SK-N-SH treated with all-trans-retinoic acid at 6 μM for 48 hours (cell line): ENCODE data around the gene PACSIN2.

Experiments used
- BACH2 ChIP-seq: fragments of 250-450 bp; sonication (Bioruptor Pico); IDR thresholded peaks from 2 replicates; pipeline ENCODE4 v1.9.0; 2021; ENCODE audit warnings: mild to moderate bottlenecking, borderline replicate concordance
- CSDC2 ChIP-seq: fragments of 250-450 bp; sonication (Bioruptor Pico); IDR thresholded peaks from 2 replicates; pipeline ENCODE4 v1.5.0; 2020; ENCODE audit warnings: mild to moderate bottlenecking, moderate library complexity
- GLIS3 ChIP-seq: fragments of 250-450 bp; sonication (Bioruptor Pico); IDR thresholded peaks from 2 replicates; pipeline ENCODE4 v1.5.0; 2020; ENCODE audit warnings: mild to moderate bottlenecking, moderate library complexity
- RARB ChIP-seq: fragments of 250-450 bp; sonication (Bioruptor Pico); IDR thresholded peaks from 2 replicates; pipeline ENCODE4 v1.8.0; 2021; ENCODE audit warnings: mild to moderate bottlenecking, moderate library complexity
- SNAI2 ChIP-seq: fragments of 250-450 bp; sonication (Bioruptor Pico); IDR thresholded peaks from 2 replicates; pipeline ENCODE4 v1.5.0; 2020; ENCODE audit warnings: mild to moderate bottlenecking, moderate library complexity
- TOX ChIP-seq: fragments of 250-450 bp; sonication (Bioruptor Pico); IDR thresholded peaks from 2 replicates; pipeline ENCODE4 v1.8.0; 2021; ENCODE audit warnings: mild to moderate bottlenecking, moderate library complexity, borderline replicate concordance
- ZFP30 ChIP-seq: fragments of 450-650 bp; formaldehyde crosslinking; IDR thresholded peaks from 2 replicates; pipeline ENCODE4 v1.5.0; 2022; ENCODE audit warnings: mild to moderate bottlenecking, moderate library complexity
- ZNF565 ChIP-seq: fragments of 450-650 bp; formaldehyde crosslinking; conservative IDR thresholded peaks from 2 replicates; pipeline ENCODE4 v1.5.0; 2020; ENCODE audit warnings: low read depth, mild to moderate bottlenecking, moderate library complexity
- TF ChIP-seq, protein P1 (sequence below): fragments of 250-450 bp; sonication (Bioruptor Pico); IDR thresholded peaks from 2 replicates; pipeline ENCODE4 v1.8.0; 2020; ENCODE audit warnings: mild to moderate bottlenecking, moderate library complexity, borderline replicate concordance
- TF ChIP-seq, protein P2 (sequence below): fragments of 250-450 bp; sonication (Bioruptor Pico); IDR thresholded peaks from 2 replicates; pipeline ENCODE4 v1.5.1; 2020; ENCODE audit warnings: low read depth, mild to moderate bottlenecking, moderate library complexity

DNA sequence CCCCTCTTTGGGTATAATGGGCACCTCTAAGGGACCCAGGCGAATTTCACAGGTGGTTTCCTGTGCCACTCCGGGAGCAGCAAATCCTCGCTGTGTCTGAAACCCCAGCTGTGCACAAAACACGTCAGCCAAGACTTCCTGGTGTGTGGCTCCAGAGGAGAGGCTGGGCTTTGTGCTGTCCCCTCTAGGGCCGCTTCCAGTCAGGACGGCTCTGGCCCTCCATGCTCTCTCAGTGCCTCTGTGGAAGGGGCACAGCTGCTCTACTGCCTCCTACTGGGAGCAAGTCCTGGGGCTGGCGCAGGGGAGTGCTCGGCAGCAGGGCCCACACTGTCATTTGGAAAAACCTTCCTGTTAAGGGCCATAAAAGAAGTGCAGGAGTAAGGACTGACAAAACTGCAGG is 134.1 kb downstream of the PACSIN2 start:
- TF ChIP-seq TOX (CRISPR knock-in tag) = no peak
- TF ChIP-seq, protein P1, sequence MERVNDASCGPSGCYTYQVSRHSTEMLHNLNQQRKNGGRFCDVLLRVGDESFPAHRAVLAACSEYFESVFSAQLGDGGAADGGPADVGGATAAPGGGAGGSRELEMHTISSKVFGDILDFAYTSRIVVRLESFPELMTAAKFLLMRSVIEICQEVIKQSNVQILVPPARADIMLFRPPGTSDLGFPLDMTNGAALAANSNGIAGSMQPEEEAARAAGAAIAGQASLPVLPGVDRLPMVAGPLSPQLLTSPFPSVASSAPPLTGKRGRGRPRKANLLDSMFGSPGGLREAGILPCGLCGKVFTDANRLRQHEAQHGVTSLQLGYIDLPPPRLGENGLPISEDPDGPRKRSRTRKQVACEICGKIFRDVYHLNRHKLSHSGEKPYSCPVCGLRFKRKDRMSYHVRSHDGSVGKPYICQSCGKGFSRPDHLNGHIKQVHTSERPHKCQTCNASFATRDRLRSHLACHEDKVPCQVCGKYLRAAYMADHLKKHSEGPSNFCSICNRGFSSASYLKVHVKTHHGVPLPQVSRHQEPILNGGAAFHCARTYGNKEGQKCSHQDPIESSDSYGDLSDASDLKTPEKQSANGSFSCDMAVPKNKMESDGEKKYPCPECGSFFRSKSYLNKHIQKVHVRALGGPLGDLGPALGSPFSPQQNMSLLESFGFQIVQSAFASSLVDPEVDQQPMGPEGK = no peak
- TF ChIP-seq GLIS3 (CRISPR knock-in tag) = no peak
- TF ChIP-seq ZFP30 = no peak
- TF ChIP-seq CSDC2 (CRISPR knock-in tag) = no peak
- no peak for TF ChIP-seq BACH2 (CRISPR knock-in tag)
- no peak for TF ChIP-seq RARB
- no peak for TF ChIP-seq SNAI2 (CRISPR knock-in tag)
- TF ChIP-seq ZNF565 (CRISPR knock-in tag) = no peak
- TF ChIP-seq, protein P2, sequence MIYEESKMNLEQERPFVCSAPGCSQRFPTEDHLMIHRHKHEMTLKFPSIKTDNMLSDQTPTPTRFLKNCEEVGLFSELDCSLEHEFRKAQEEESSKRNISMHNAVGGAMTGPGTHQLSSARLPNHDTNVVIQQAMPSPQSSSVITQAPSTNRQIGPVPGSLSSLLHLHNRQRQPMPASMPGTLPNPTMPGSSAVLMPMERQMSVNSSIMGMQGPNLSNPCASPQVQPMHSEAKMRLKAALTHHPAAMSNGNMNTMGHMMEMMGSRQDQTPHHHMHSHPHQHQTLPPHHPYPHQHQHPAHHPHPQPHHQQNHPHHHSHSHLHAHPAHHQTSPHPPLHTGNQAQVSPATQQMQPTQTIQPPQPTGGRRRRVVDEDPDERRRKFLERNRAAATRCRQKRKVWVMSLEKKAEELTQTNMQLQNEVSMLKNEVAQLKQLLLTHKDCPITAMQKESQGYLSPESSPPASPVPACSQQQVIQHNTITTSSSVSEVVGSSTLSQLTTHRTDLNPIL (CRISPR knock-in tag) = no peak
